Fibroblast of villous mesenchyme (primary cell): ENCODE data around the gene FOXF1. TPM values are rescaled to one million over a fixed set of nuclear protein-coding genes. Genes with fewer than 3 reads are reported as not detected.

Source experiments
- DNase-seq: peaks from one replicate; pipeline ENCODE4 v3.0.0-alpha.2; 2010; ENCODE audit warnings: low read depth
- H3K4me3 ChIP-seq: 2 replicates; pipeline ENCODE4 v1.5.1; 2011; ENCODE audit warnings: low read depth, mild to moderate bottlenecking, low read length
- total RNA-seq: library from RNA; depleted of rRNA; stranded (reverse); fragments of >200 nt; gene quantifications from 2 replicates; pipeline ENCODE4 v1.2.3, GENCODE V29; 2012
- TF ChIP-seq, protein P1 (sequence below): IDR thresholded peaks from 2 replicates; pipeline ENCODE4 v1.5.1; 2012; ENCODE audit warnings: low read depth, mild to moderate bottlenecking, low read length; ENCODE audit not compliant: insufficient read depth

The FOXF1 gene
- total RNA-seq, 1 donor: 5.2 TPM

- peak; percentile 92 for DNase-seq
Observed at GRCh38 chr16:86508947-86509758, 1.2 kb upstream of the FOXF1 start.

DNA sequence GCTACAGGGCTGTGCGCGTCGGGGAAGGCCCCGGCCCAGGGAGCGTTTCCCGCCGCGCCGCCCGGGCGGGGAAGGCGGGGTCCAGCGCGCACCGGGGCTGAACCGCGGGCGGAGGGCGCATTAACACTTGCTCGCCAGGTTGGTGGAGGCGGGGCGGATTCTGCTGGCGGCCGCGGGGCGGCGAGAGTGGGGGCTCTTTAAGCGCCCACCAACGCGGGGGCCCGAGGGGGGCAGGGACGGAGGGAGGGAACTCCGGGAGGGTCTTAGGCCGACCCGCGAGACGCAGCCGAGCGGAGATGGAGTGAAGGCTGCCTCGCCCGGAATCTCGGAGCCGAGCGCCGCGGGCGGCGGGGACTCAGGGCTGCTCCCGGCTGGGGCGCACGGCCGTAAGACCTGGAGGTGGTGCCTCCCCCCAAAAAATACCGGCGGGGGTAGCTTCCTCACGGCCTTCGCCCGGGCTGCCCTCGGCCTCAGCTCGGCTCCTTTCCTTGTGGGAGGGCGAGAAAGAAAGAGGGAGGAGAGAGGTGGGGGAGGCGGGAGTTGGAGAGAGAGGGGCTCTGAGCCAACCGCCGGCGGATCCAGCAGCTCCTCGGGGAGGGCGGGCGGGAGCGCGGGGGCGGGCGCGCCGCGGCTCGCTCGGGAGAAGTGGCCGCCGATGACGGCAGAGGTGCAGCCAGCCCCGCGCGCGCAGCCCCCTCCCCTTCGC lies 415 bp upstream of the FOXF1 start:
- peak overlapping the region; percentile 96 for H3K4me3 ChIP-seq
- TF ChIP-seq, protein P1, sequence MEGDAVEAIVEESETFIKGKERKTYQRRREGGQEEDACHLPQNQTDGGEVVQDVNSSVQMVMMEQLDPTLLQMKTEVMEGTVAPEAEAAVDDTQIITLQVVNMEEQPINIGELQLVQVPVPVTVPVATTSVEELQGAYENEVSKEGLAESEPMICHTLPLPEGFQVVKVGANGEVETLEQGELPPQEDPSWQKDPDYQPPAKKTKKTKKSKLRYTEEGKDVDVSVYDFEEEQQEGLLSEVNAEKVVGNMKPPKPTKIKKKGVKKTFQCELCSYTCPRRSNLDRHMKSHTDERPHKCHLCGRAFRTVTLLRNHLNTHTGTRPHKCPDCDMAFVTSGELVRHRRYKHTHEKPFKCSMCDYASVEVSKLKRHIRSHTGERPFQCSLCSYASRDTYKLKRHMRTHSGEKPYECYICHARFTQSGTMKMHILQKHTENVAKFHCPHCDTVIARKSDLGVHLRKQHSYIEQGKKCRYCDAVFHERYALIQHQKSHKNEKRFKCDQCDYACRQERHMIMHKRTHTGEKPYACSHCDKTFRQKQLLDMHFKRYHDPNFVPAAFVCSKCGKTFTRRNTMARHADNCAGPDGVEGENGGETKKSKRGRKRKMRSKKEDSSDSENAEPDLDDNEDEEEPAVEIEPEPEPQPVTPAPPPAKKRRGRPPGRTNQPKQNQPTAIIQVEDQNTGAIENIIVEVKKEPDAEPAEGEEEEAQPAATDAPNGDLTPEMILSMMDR: no peak

More at GRCh38 chr16:86508947-86509758, 1.2 kb upstream of the FOXF1 start:
- peak overlapping the region; percentile 96 for H3K4me3 ChIP-seq
- TF ChIP-seq, protein P1: no peak

GRCh38 chr16:86511317-86512161 lies 1.2 kb downstream of the FOXF1 start:
- TF ChIP-seq, protein P1: no peak
- DNase-seq: no peak
- H3K4me3 ChIP-seq: peak overlapping the region; percentile 96

More for the DNA sequence above, 415 bp upstream of the FOXF1 start:
- peak; percentile 97 for DNase-seq

GRCh38 chr16:86512301-86512859 lies 2.1 kb downstream of the FOXF1 start:
- peak overlapping the region; percentile 96 for H3K4me3 ChIP-seq
- no peak for DNase-seq
- TF ChIP-seq, protein P1: no peak

DNA sequence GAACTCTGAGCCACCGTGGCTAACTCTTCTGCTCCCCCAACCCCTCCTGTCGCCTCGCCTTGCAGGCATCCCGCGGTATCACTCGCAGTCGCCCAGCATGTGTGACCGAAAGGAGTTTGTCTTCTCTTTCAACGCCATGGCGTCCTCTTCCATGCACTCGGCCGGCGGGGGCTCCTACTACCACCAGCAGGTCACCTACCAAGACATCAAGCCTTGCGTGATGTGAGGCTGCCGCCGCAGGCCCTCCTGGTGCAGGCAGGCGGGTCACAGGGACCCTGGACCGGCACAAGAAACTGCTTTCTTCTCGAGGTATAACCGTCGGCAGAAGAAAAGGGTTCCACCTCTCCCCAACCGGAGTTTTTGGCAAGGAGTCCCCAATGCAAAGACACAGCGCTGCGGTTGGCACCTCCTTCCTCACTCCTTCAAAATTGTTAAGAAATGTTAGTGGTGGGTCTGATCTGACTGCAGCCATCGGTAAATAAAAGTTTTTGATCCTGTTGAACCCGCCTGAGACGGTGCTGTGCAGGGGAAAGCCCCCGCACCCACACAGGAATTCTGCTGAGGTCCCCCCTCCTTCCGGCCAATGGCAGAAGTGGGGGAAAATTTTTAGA lies 2.6 kb downstream of the FOXF1 start:
- DNase-seq: peak; percentile 49
- peak overlapping the region; percentile 96 for H3K4me3 ChIP-seq
- TF ChIP-seq, protein P1: no peak
